Right cardiac atrium (tissue), 5 donors: ENCODE measurements around the gene MACROD2. TPM values are rescaled to one million over a fixed set of nuclear protein-coding genes. Genes with fewer than 3 reads are reported as not detected.

Experiments used
- ATAC-seq, 2 donors: fragments of 200-7000 bp; cut with Tn5 transposase; one replicate each; pipeline versions ENCODE4 v1.8.0 to v1.9.1; 2020; ENCODE audit warnings: moderate library complexity in 2 of 2, mild to moderate bottlenecking in 1 of 2
- DNase-seq, 3 donors: peaks; one replicate each; pipeline ENCODE4 v3.0.0-alpha.2; 2020
- H3K27ac ChIP-seq: one replicate; pipeline ENCODE4 v1.5.1; 2013; ENCODE audit warnings: mild to moderate bottlenecking, low read length, control low read depth, moderate library complexity
- H3K27me3 ChIP-seq: one replicate; pipeline ENCODE4 v1.6.1; 2013; ENCODE audit not compliant: control insufficient read depth, insufficient read depth
- H3K4me1 ChIP-seq: one replicate; pipeline ENCODE4 v1.6.1; 2013; ENCODE audit warnings: low read length; ENCODE audit not compliant: control insufficient read depth, insufficient read depth
- H3K4me3 ChIP-seq: one replicate; pipeline ENCODE4 v1.5.1; 2013; ENCODE audit warnings: low read length, control low read depth
- H3K9me3 ChIP-seq: one replicate; pipeline ENCODE4 v1.6.1; 2013; ENCODE audit warnings: low read length; ENCODE audit not compliant: control insufficient read depth
- whole genome bisulfite sequencing: extraction: QIAGEN DNeasy Blood & Tissue Kit; methylation state at CpG from one replicate; pipeline ENCODE4 v1.1.7; 2013; 5-methylcytosine and 5-hydroxymethylcytosine counted together
- intact Hi-C, 4 donors: fragments of 100-400 bp; cut with DNase I; formaldehyde crosslinking; loops; one replicate each; pipeline versions ENCODE4 v1.11.0 to v1.14.0; 2022 to 2023
- polyA plus RNA-seq: library from polyadenylated mRNA; stranded (reverse); fragments of 200-250 nt; gene quantifications from one replicate; pipeline ENCODE4 v1.2.3, GENCODE V29; 2013
- total RNA-seq, 4 donors: library from RNA; stranded (reverse); fragmentation: NEBNext Ultra II Directional; extraction: Animal tissue kit (Norgen Biotek cat#: 25700); gene quantifications; one replicate each; pipeline ENCODE4 v1.2.1, GENCODE V29; 2021
- donor health status: healthy with polysubstance abuse.
- donor health status: DM: no; HTN: yes; CAD: no.
- donor health status: DM: no; HTN: no; CAD: no.
- donor health status: DM: no; HTN: yes; CAD: no; lungs with severe emphysema.
- donor health status: DM: yes; HTN: yes; CAD: no.

MACROD2 gene
- total and polyA plus RNA-seq, 5 donors: 0.61 to 4.4 (median 2.4) TPM

DNA sequence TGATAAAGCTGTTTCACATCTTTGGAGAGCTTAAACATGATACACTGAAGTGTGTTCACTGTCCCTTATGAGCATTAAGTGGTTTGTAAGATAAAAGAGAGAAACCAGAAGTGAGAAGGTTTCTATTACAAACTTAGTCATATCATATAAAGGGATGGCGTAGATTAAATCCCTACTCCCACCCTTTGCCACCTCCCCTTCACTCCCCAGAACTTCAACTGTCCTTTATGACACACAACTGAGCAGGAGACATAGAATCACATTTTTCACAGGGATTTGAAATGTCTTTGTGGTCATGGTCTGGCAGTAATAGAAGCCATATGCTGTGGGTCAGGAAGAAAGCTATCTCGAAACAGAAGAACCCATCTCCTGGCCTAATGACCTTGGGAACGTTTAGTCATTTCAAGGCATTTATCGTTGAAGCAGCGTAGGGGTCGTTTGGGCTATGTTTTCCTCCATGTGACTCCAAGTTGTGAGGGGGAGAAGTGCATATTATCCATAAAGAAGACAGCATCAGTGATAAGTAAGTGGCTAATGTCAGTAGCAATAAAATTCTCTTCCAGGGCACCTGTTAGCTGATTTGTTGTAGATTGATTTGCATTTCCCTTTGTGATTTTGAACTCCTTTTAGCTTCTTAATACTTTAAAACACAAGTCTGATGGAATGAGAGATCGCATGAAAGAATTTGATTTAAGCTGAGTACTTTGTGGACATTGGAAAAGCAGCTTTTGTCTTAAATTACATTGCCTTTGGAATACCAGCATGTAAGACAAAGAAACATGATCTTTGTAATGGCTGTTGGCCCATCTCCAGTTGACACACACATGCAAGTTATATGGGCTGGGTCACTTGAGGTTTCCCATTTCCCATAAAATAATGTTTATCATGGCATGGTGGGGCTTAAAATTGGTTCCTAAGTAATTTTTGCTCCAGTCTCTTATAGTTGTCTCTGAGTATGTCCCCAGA is 843.6 kb downstream of the MACROD2 start:
- DNase-seq (no peak), ATAC-seq (no peak)
- no peaks in the 10 kb centered on the region for H3K4me1 ChIP-seq
- H3K4me3 ChIP-seq: no peak overlapping the region
- WGBS: 44% methylated on average over 7 of the region's 7 CpGs
- H3K9me3 ChIP-seq: no peaks in the 10 kb centered on the region
- intact Hi-C loops: no loop called here
- H3K27me3 ChIP-seq: no peaks in the 10 kb centered on the region
- H3K27ac ChIP-seq: no peak overlapping the region

GRCh38 chr20:14845199-14846160 is 850.2 kb downstream of the MACROD2 start:
- intact Hi-C loops: no loop called here
- 72% methylated on average over 2 of the region's 2 CpGs for WGBS
- no peaks in the 10 kb centered on the region for H3K4me1 ChIP-seq
- no peak for DNase-seq
- no peak overlapping the region for H3K27ac ChIP-seq
- no peaks in the 10 kb centered on the region for H3K9me3 ChIP-seq
- no peaks in the 10 kb centered on the region for H3K27me3 ChIP-seq
- no peak for ATAC-seq
- H3K4me3 ChIP-seq: no peak overlapping the region

DNA sequence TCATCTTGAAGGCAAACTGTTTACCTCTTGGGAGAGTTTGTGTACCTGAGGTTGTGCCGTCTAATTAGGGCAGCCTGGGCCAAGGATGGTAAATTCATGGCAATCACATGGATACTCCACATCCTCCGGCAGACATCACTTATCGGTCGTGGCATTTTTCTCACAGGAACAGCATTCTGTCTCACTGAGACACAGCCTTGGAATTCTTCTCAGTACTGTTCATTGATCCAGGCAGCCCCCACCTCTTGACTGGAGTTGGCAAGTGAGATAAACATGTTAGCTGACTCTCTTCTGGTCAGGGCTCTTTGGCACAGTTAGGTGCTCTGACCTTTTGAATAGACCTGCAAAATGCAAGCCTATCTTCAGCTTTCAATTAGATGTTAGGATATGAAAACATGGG is 853.5 kb downstream of the MACROD2 start:
- Histone ChIP-seq H3K9me3 (no peaks in the 10 kb centered on the region), H3K4me1 (no peaks in the 10 kb centered on the region), H3K4me3 (no peak overlapping the region), H3K27ac (no peak overlapping the region), H3K27me3 (no peaks in the 10 kb centered on the region)
- 54% methylated on average over 4 of the region's 4 CpGs for WGBS
- DNase-seq (no peak), ATAC-seq (no peak)
- intact Hi-C loops: no loop called here

GRCh38 chr20:14853079-14853478 is 857.8 kb downstream of the MACROD2 start:
- Histone ChIP-seq H3K9me3 (no peaks in the 10 kb centered on the region), H3K4me3 (no peak overlapping the region), H3K27me3 (no peaks in the 10 kb centered on the region), H3K4me1 (no peaks in the 10 kb centered on the region), H3K27ac (no peak overlapping the region)
- DNase-seq: no peak
- intact Hi-C loops: no loop called here
- no peak for ATAC-seq
- WGBS: 79% methylated on average over 2 of the region's 2 CpGs

- ATAC-seq (no peak), DNase-seq (no peak)
- H3K4me1 ChIP-seq: no peaks in the 10 kb centered on the region
- 79% methylated on average over 2 of the region's 2 CpGs for WGBS
- no peak overlapping the region for H3K27ac ChIP-seq
- H3K9me3 ChIP-seq: no peaks in the 10 kb centered on the region
- H3K4me3 ChIP-seq: no peak overlapping the region
- H3K27me3 ChIP-seq: no peaks in the 10 kb centered on the region
- intact Hi-C loops: no loop called here
Measured at GRCh38 chr20:14855171-14855570, 859.9 kb downstream of the MACROD2 start.

DNA sequence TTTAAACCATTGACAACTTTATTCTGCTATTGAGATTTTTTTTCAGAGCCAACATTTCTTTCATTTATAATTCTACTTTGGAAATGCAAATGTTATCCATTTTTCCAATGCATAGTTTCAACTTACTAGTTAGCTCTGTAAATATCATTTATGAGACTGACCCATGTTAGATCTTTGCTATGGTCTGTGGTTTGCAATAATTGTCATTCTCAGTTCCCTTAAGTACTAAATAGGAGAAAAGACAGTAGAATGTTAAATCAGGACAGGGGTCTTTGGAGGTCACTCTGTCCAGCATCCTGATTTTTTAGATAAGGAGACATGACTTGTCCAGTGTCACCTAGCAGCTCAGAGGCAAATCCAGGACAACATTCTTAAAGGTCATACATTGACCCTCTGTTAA is 864.3 kb downstream of the MACROD2 start:
- ATAC-seq (no peak), DNase-seq (no peak)
- Histone ChIP-seq H3K4me1 (no peaks in the 10 kb centered on the region), H3K4me3 (no peak overlapping the region), H3K9me3 (no peaks in the 10 kb centered on the region), H3K27ac (no peak overlapping the region), H3K27me3 (no peaks in the 10 kb centered on the region)
- intact Hi-C loops: no loop called here

DNA sequence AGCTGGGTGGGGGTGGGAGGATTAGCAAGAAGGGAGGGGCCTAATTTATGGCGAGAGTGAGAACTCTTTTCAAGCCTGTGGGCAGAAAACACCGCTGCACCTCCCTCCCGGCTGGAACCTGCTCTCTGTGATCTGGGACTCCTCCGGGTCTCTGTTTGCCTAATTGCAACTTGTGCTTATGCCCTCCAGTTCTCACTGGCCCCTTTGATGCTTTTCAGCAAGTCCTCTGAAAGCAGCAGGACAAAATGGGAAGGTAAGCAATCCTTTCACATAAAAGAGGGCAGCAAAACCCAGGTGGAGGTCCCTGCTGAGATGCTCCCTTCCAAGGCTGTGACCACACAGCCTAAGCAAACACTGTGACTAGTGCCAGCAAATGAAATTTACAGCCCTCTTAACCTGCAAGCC is 865.1 kb downstream of the MACROD2 start:
- no peaks in the 10 kb centered on the region for H3K4me1 ChIP-seq
- intact Hi-C loops: no loop called here
- WGBS: 22% methylated on average over 4 of the region's 4 CpGs
- no peak overlapping the region for H3K27ac ChIP-seq
- DNase-seq: no peak
- no peak overlapping the region for H3K4me3 ChIP-seq
- ATAC-seq: no peak
- H3K27me3 ChIP-seq: no peaks in the 10 kb centered on the region
- H3K9me3 ChIP-seq: no peaks in the 10 kb centered on the region

DNA sequence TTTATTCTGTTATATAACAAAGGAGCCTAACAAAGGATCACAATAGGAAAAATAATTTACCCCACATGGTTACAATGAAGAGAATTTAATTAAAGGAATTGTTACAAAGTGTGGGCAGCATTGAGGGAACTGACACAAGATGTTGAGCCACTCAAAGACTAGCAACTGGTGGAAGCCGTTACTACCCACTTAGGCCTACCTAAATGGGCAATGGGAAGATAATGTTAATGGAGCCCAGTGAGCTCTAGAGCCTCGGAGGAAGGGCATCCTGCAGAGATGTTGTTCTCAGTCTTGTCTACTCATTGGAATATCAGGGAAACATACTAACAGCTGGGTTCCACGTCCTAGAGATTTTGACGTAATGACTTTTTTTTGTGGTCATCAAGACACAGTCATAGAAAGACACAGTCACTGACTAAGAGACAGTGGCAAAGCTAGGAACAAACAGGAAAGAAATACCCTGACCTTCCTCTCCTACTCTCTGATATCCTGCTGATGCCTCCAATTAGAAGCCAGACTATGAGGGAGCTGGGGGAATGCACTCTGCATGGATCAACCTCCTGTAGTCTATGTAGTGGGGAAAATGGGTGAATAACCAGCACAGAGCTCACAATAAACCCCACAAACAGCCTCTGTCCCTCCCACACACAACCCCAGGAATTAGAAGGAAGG is 865.8 kb downstream of the MACROD2 start:
- Histone ChIP-seq H3K4me1 (no peaks in the 10 kb centered on the region), H3K4me3 (no peak overlapping the region), H3K9me3 (no peaks in the 10 kb centered on the region), H3K27ac (no peak overlapping the region), H3K27me3 (no peaks in the 10 kb centered on the region)
- ATAC-seq (no peak), DNase-seq (no peak)
- intact Hi-C loops: no loop called here
- WGBS: 84% methylated on average over 4 of the region's 4 CpGs

DNA sequence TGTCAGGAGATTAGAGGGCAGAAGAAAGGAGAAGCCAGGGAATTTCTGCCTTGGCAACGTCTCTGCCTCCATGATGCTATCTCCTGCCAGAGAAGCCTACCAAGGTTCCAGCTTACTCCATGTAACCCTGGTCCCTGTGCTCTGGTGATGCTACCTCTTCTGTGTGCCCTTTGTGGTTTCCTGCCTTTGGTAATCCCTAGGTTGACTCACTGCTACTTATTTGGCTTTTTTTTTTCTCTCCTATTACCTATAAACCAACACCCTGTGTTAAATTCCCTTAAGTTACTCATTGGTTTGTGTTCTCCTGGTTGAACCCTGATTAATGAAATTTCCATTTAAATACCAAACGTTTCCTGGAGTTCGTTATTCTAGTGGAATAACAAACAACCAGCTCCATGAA is 869.9 kb downstream of the MACROD2 start:
- H3K9me3 ChIP-seq: no peaks in the 10 kb centered on the region
- no peak for ATAC-seq
- WGBS: 72% methylated on average over 3 of the region's 3 CpGs
- H3K27ac ChIP-seq: no peak overlapping the region
- no peak for DNase-seq
- H3K4me1 ChIP-seq: no peaks in the 10 kb centered on the region
- intact Hi-C loops: no loop called here
- H3K27me3 ChIP-seq: no peaks in the 10 kb centered on the region
- H3K4me3 ChIP-seq: no peak overlapping the region

- no peak overlapping the region for H3K27ac ChIP-seq
- H3K27me3 ChIP-seq: no peaks in the 10 kb centered on the region
- DNase-seq (no peak), ATAC-seq (no peak)
- H3K4me3 ChIP-seq: no peak overlapping the region
- intact Hi-C loops: no loop called here
- no peaks in the 10 kb centered on the region for H3K9me3 ChIP-seq
- H3K4me1 ChIP-seq: no peaks in the 10 kb centered on the region
Measured at GRCh38 chr20:14865731-14866130, 870.4 kb downstream of the MACROD2 start.
